ENCODE measurements around the gene PRXL2A.

Gene PRXL2A

DNA sequence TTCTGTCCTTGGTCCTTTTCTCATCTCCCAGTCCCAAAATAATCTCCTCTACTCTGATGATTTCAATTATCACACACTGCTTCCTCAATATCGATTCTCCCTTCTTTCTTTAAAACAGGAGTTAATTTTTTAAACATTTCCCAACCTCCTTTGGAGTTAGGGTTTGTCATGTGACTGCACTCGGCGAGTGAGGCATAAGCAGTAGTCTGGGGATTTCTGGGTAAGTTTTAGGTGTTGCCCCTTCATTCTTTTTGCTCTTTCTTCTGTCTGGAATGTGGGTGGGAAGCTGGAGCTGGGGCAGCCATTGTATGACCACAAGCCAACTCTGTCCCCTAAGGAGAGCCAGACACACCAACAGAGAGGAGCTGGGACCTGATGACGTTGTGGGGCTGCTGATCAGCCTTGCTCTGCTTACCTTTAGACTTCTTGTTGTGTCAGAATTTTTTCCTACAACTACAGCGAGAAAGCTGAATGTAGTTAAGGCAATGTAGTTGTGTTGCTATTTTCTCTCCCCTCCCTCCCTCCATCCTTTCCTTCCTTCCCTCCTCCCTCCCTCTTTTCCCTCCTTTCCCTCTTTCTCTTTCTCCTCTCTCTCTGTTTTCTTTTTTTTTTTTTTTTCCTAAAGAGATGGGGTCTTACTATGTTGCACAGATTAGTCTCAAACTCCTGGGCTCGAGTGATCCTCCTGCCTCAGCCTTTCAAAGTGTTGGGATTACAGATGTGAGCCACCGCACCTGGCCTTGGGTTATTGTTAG lies 39.3 kb downstream of the PRXL2A start:
- DNase-seq, result no peak

GRCh38 chr10:80448209-80448942 lies 40.0 kb downstream of the PRXL2A start:
- no peak for DNase-seq

DNA sequence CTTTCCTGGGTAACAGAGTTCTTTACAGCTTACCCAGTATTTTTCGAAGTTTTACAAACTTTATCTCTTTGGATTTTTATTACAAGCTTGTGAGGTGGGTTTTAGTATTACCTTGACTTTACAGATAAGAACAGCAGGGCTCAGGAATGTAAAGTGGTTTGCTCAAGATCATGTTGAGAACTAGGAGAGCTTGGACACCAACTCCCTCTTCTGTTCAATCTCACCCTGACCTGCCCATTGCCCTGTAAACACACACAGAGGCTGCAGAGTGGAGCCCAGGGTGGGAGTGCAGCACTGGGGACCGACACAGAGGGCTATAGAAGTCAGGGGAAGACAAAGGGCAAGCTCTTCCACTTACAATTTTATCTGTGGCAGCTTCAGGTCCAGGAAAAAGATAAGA lies 41.2 kb downstream of the PRXL2A start:
- DNase-seq, result no peak

GRCh38 chr10:80451132-80451531 lies 42.8 kb downstream of the PRXL2A start:
- no peak for DNase-seq

DNA sequence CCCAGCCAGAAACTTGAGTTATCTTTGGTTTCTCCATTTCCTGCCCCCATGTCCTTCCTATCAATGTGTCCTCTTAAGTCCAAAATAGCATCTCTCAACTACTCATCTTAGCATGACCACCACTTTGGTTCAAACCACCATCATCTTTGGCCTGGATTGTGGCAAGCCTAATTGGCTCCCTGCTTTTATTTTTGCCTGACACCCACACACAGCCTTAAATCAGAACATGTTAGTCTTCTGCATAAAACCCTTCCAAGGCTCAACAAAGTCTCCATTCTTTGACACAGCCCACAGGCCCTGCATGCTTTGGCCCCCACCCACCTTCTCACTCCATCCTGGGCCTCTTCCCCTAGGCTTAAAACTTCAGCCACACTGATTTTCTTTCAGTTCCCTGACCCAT lies 43.7 kb downstream of the PRXL2A start:
- DNase-seq, result no peak

DNA sequence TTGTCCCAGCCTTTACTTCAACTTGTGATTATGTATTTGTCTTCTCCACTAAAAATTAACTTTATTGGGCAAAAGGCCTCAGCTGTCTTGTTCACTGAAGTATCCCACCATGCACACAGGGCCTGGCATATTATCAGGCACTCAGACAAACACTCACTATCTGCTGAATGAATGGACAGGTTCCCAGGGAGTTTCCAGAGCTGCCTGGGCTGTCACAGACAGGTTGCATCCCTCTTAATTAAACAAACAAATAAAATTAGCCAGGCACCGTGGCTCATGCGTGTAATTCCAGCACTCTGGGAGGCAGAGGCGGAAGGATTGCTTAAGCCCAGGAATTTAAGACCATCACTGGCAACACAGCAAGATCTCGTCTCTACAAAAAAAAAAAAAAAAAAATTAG lies 44.3 kb downstream of the PRXL2A start:
- DNase-seq, result no peak

DNA sequence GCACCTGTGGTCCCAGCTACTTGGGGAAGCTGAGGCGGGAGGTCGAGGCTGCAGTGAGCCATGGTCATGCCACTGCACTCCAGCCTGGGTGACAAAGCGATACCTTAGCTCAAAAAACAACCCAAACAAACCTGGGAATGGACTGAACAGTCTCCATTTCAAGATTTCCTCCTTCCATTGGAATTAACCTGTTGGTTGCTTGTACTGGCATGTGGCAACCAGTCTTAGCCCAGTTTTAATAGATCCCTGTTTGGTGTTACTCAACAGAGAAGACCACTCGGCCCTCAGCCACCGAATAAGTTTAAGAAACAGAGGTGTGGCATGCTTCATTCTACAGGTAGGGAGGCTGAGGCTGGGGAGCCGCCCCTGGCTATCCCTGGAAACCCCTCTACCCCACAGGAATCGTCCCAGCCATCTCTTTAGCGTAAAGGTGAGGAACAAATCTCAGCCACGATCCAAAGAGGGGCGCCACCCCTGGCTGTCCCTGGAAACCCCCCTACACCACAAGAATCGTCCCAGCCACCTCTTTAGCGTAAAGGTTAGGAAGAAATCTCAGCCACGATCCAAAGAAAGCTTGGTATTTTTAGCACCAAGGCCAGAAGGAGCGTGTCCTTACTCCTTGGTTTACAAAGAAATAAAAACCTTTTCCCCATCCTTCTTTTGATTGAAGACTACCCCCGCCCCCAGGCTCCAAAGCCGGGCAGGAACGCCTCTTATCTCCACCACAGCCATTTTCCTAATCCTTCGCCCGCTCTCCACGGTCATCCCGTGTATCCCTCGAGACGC lies 44.9 kb downstream of the PRXL2A start:
- no peak for DNase-seq

DNA sequence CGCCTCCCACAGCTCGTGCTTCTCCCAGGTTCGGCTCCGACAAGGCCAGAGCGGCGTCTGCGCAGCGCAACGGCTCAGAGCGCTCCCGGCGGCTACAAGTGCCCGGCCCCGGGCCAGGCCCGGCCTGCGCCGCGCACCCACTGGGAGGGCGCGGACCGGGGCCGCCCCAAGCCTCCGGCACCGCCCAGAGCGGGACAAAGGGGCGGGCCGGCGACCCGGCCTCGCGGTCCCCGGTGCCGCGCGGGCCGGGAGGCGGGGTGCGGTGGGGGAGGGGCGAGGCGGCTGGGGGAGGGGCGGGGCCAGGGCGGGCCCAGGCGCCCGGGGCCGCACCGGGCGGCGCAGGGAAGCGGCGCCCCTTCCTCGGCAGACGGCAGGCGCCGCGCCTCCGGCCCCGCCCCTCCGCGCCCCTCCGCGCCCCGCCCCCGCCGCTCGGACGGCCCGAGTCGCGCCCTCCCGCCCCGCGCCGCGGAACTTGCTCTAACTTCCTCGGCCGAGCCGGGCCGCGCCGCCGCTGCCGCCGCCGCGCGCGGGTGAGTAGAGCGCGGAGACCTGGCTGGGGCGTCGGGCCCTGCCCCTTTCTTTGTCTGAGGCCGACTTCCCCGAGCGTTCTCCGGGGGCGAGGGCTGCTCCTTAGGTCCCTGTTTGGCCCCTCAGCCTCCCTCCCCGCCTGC lies 45.6 kb downstream of the PRXL2A start, which contains the start of gene TSPAN14:
TSPAN14 (plus strand) TSS at position 469 of the 671 bp plus-strand sequence. CDS start 34,924 bp downstream, outside the sequence.
- no peak for DNase-seq

GRCh38 chr10:80454513-80455460 lies 46.4 kb downstream of the PRXL2A start:
- DNase-seq, result no peak

DNA sequence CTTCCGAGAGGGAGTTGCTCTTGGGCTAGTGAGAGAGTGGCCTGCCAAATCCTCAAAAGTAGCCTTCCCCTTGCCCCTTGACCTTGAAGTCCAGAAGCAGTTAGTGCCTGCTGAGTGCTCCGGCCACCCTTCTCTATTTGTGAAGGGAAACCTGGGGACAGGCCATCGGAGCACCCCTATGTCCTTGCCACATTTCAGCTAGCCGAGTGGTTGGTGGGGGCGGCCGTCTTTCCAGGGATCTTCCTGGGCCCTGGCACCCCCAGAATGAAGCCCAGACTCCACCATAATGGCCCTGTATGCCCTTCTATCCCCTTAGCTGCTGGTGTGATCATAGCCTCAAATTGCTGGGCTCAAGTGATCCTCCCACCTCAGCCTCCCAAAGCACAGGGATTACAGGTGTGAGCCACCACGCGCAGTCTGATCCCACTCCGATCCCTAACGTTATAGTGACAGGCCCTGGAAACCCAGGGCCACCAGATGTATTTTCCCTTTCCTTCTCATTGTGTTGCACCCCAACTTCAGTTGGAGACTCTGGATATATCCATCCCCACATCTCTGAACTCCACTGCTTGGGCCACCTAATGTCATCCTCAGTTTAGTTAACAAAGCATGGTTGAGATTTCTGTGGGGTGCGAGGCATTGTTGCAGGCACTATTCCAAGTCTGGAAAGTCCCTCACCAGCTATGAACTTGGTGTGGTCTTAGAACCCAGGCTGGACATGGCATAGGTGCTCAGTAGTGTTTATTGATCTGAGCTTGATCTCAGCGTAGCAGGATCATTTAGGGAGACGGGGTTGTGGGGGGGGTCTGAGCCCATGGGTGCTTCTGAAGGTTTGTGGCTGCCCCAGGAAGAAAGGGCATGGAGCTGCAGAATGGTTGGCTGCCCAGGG lies 47.4 kb downstream of the PRXL2A start:
- no peak for DNase-seq

DNA sequence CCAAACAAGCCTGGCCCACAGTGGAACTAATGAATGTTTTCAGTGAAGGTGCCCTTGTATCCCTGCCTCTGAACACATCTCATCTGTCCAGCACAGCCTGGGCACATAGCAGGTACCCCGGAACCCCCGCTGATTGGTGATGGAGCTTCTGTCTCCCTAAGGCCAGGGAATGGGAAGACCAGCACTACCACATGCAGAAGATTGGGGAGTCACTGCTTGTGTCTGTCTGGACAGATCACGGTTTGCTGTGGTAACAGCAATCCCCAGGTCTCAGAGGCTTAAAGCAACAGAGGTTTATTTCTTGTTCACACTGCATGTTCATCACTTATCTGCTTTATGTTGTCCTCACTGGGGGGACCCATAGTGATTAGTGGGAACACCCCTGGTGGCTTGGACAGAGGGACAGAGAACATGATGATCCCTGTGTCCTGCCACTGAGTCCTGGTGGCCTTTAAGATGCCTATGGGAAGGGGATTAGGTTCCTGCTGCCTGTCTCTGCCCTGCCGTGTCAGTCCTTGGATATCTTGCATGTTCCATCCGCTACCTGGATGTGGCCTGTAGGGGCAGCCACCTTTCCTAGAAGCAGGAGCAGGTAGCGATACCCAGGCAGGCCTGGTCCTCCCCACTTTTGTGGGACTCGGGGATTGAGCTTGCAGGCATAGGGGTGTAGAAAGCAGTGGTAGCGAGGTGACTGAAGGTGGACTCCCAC lies 49.4 kb downstream of the PRXL2A start:
- DNase-seq, result no peak

- no peak for DNase-seq
Observed at GRCh38 chr10:80458263-80458625, 49.9 kb downstream of the PRXL2A start.

GRCh38 chr10:80458638-80459037 lies 50.3 kb downstream of the PRXL2A start:
- no peak for DNase-seq

GRCh38 chr10:80459047-80459865 lies 50.9 kb downstream of the PRXL2A start:
- DNase-seq, result no peak

- no peak for DNase-seq
Observed at GRCh38 chr10:80460399-80461207, 52.3 kb downstream of the PRXL2A start.

DNA sequence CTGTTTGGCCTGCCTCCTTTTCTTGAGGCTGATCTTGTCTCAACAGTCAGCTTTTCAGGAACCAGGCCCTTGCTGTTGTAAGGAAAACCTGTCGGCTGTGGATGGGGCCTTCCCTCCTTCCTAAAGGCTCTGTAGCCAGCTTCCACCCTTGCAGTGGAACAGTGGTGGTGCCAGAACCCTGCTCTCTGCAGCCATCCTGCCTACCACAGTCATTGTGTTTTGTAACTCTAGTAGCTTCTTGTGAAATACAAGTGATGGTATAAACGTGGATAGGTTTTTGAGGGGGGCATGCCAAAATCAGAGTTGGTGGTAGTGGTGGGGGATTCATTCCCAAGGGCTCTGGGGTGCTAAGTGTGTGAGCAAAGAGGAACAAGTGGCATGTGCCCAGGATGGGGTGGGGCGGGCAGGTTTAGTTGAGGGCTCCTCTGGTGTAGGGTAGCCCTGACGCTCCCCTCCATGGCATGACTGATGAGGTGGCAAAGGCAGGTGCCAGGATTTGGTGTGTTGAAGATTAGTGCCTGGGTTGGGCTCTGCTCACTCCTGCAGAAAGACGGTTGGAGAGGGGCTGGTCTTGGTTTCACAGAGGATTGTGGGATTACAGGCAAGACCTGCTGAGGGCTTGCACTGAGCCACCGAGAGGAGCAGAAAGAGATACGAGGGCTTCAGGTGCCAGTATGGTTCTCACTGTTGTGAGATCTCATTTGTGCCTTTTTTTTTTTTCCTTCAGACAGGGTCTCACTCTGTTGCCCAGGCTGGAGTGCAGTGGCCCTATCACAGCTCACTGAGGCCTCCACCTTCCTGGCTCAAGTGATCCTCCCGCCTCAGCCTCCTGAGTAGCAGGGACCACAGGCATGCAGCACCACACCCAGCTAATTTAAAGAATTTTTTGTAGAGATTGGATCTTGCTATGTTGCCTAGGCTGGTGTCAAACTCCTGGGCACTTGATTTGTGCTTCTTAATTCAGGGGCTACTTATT lies 53.1 kb downstream of the PRXL2A start:
- DNase-seq, result no peak

Measured in cerebellar nuclear complex (tissue), 1 donor.